PC-3 (cell line): ENCODE results near the gene JAZF1.

ENCODE experiments used
- CTCF ChIP-seq: fragments of 300-600 bp; sonication (generic); conservative IDR thresholded peaks from 2 replicates; pipeline ENCODE4 v1.5.1; 2017; ENCODE audit warnings: antibody characterized with exemption, low read depth, mild to moderate bottlenecking, low read length
- EZH2 ChIP-seq: fragments of 300-600 bp; sonication (generic); IDR thresholded peaks from one replicate; pipeline ENCODE4 v1.6.1; 2017; ENCODE audit warnings: antibody characterized with exemption, mild to moderate bottlenecking, low read length; ENCODE audit not compliant: unreplicated experiment

GRCh38 chr7:28008171-28008570 is 172.4 kb downstream of the JAZF1 start:
- no peak for TF ChIP-seq CTCF
- no peak for TF ChIP-seq EZH2
